ENCODE measurements around the gene BRD9.

GRCh38 chr5:891837-892393 lies 686 bp downstream of the BRD9 start:
- TF ChIP-seq EZH2 (IDR thresholded peaks at IDR 0.05; ENCODE audit: borderline replicate concordance, low read depth, low read length, severe bottlenecking) (no peak), POLR2A (IDR thresholded peaks at IDR 0.05; ENCODE audit: low read depth, low read length) (no peak), MAX (IDR thresholded peaks at IDR 0.05; ENCODE audit: insufficient read depth, insufficient read length) (no peak)

Measured in endothelial cell of umbilical vein (primary cell).